IMR-90 (cell line): ENCODE results near the gene ZNRF3. TPM values are rescaled to one million over a fixed set of nuclear protein-coding genes. Genes with fewer than 3 reads are reported as not detected.
A peak's percentile ranks its signal among the peaks of the same experiment; 100 is the strongest.

Experiments used
- ATAC-seq: fragments of 200-7000 bp; cut with Tn5 transposase; 2 replicates; pipeline ENCODE4 v1.9.1; 2020; ENCODE audit warnings: low read depth, mild to moderate bottlenecking, moderate library complexity
- BruUV-seq: library from RNA; stranded (reverse); fragments of 400-500 nt; replicated peaks from 2 replicates; lab custom pipeline; 2021; lab: Mats Ljungman, UMichigan
- CTCF ChIA-PET: fragments of 300-600 bp; formaldehyde crosslinking; extraction: SDS; loops from one replicate; lab custom pipeline; 2021; ENCODE audit warnings: antibody characterized with exemption; lab: Yijun Ruan, JAX
- POLR2A ChIA-PET: fragments of 300-600 bp; sonication (Branson Sonifier 250); formaldehyde crosslinking; loops from one replicate; lab custom pipeline; 2022; ENCODE audit warnings: antibody characterized with exemption; ENCODE audit not compliant: unreplicated experiment; lab: Charles Lee
- DNase-seq: peaks from one replicate; pipeline ENCODE4 v3.0.0; 2013
- H2AFZ ChIP-seq: replicated peaks from 2 replicates; pipeline ENCODE3; 2013; ENCODE audit warnings: low read length, mild to moderate bottlenecking; ENCODE audit not compliant: poor library complexity
- H2AK5ac ChIP-seq: 2 replicates; pipeline ENCODE4 v1.6.1; 2013; ENCODE audit warnings: low read depth, low read length, inconsistent platforms
- H2AK9ac ChIP-seq: replicated peaks from 2 replicates; pipeline ENCODE3; 2013; ENCODE audit warnings: mild to moderate bottlenecking, low read depth, low read length, moderate library complexity; ENCODE audit not compliant: poor library complexity
- H2BK120ac ChIP-seq: 2 replicates; pipeline ENCODE4 v1.6.1; 2013; ENCODE audit warnings: low read depth, low read length, inconsistent platforms
- H2BK15ac ChIP-seq: 3 replicates; pipeline ENCODE4 v1.6.1; 2013; ENCODE audit warnings: low read depth, low read length, inconsistent platforms
- H2BK20ac ChIP-seq: 2 replicates; pipeline ENCODE4 v1.6.1; 2013; ENCODE audit warnings: low read depth, mild to moderate bottlenecking, inconsistent platforms, low read length, moderate library complexity
- H2BK5ac ChIP-seq: 2 replicates; pipeline ENCODE4 v1.6.1; 2013; ENCODE audit warnings: mild to moderate bottlenecking, low read depth, low read length, inconsistent platforms; ENCODE audit not compliant: poor library complexity, severe bottlenecking
- H3K14ac ChIP-seq: replicated peaks from 2 replicates; pipeline ENCODE4 v1.6.1; 2013; ENCODE audit warnings: low read depth, low read length, inconsistent platforms
- H3K18ac ChIP-seq: 2 replicates; pipeline ENCODE4 v1.6.1; 2013; ENCODE audit warnings: low read depth, low read length, control low read depth
- H3K23ac ChIP-seq: 2 replicates; pipeline ENCODE4 v1.6.1; 2013; ENCODE audit warnings: low read depth, low read length, inconsistent platforms
- H3K27ac ChIP-seq: 2 replicates; pipeline ENCODE4 v1.5.1; 2013; ENCODE audit warnings: mild to moderate bottlenecking, control low read depth, low read length; ENCODE audit not compliant: insufficient read depth
- H3K27me3 ChIP-seq: 2 replicates; pipeline ENCODE4 v1.6.1; 2013; ENCODE audit warnings: low read length; ENCODE audit not compliant: control insufficient read depth, insufficient read depth
- H3K36me3 ChIP-seq: 2 replicates; pipeline ENCODE4 v1.6.1; 2013; ENCODE audit warnings: low read length, mixed read lengths; ENCODE audit not compliant: control insufficient read depth, insufficient read depth
- H3K4ac ChIP-seq: 2 replicates; pipeline ENCODE4 v1.6.1; 2013; ENCODE audit warnings: low read depth, low read length, inconsistent platforms
- H3K4me1 ChIP-seq: 2 replicates; pipeline ENCODE4 v1.6.1; 2013; ENCODE audit warnings: low read length, mixed read lengths; ENCODE audit not compliant: control insufficient read depth, insufficient read depth
- H3K4me2 ChIP-seq: 2 replicates; pipeline ENCODE4 v1.6.1; 2013; ENCODE audit warnings: low read depth, mild to moderate bottlenecking, control low read depth, low read length, moderate library complexity
- H3K4me3 ChIP-seq: 2 replicates; pipeline ENCODE4 v1.5.1; 2013; ENCODE audit warnings: low read depth, mild to moderate bottlenecking, control low read depth, low read length, moderate library complexity; ENCODE audit not compliant: insufficient read depth
- H3K56ac ChIP-seq: 2 replicates; pipeline ENCODE4 v1.6.1; 2013; ENCODE audit warnings: low read length, inconsistent platforms; ENCODE audit not compliant: insufficient read depth; ENCODE audit errors: extremely low read depth
- H3K79me1 ChIP-seq, 2 experiments: 2 replicates each; pipeline ENCODE4 v1.6.1; 2013; ENCODE audit warnings: low read length in 2 of 2, inconsistent platforms in 1 of 2, low read depth in 1 of 2
- H3K9ac ChIP-seq: 2 replicates; pipeline ENCODE4 v1.6.1; 2013; ENCODE audit warnings: low read depth, low read length, control low read depth
- H3K9me1 ChIP-seq: 2 replicates; pipeline ENCODE4 v1.6.1; 2013; ENCODE audit warnings: low read length, inconsistent platforms; ENCODE audit not compliant: insufficient read depth
- H3K9me3 ChIP-seq: 2 replicates; pipeline ENCODE4 v1.6.1; 2013; ENCODE audit warnings: low read length; ENCODE audit not compliant: control insufficient read depth, insufficient read depth
- H4K20me1 ChIP-seq: 2 replicates; pipeline ENCODE4 v1.6.1; 2013; ENCODE audit warnings: low read length, inconsistent platforms; ENCODE audit not compliant: insufficient read depth
- H4K5ac ChIP-seq: 2 replicates; pipeline ENCODE4 v1.6.1; 2013; ENCODE audit warnings: mild to moderate bottlenecking, low read depth, low read length, control low read depth
- H4K8ac ChIP-seq, 2 experiments: 2 replicates each; pipeline ENCODE4 v1.6.1; 2013; ENCODE audit warnings: low read depth in 2 of 2, low read length in 2 of 2, control low read depth in 1 of 2, inconsistent platforms in 1 of 2
- H4K91ac ChIP-seq: 2 replicates; pipeline ENCODE4 v1.6.1; 2013; ENCODE audit warnings: low read depth, low read length, inconsistent platforms; ENCODE audit not compliant: insufficient read depth
- CHD1 ChIP-seq: IDR thresholded peaks from 2 replicates; pipeline ENCODE4 v1.6.1; 2012; ENCODE audit warnings: low read depth, low read length, improper control_type of control experiment
- FOS ChIP-seq: fragments of 150-350 bp; IDR thresholded peaks from 2 replicates; pipeline ENCODE4 v1.6.1; 2016; ENCODE audit warnings: low read depth, low read length
- MAFK ChIP-seq: IDR thresholded peaks from 2 replicates; pipeline ENCODE4 v1.6.1; 2012; ENCODE audit warnings: low read depth, low read length, improper control_type of control experiment
- MAZ ChIP-seq: IDR thresholded peaks from 2 replicates; pipeline ENCODE4 v1.6.1; 2012; ENCODE audit warnings: low read depth, mild to moderate bottlenecking, low read length, improper control_type of control experiment, moderate library complexity, borderline replicate concordance
- MXI1 ChIP-seq: IDR thresholded peaks from 2 replicates; pipeline ENCODE4 v1.6.1; 2012; ENCODE audit warnings: low read depth, mild to moderate bottlenecking, low read length, moderate library complexity, borderline replicate concordance
- NFE2L2 ChIP-seq: fragments of 150-350 bp; IDR thresholded peaks from 2 replicates; pipeline ENCODE4 v1.6.1; 2016; ENCODE audit warnings: low read depth, mild to moderate bottlenecking, low read length
- RAD21 ChIP-seq: IDR thresholded peaks from 2 replicates; pipeline ENCODE4 v1.6.1; 2012; ENCODE audit warnings: low read length, improper control_type of control experiment
- USF2 ChIP-seq: fragments of 150-350 bp; IDR thresholded peaks from 2 replicates; pipeline ENCODE4 v1.6.1; 2017; ENCODE audit warnings: mild to moderate bottlenecking, antibody characterized with exemption, low read length, low read depth
- dilution Hi-C: fragments of 300-500 bp; cut with HindIII; formaldehyde crosslinking; loops from one replicate; pipeline ENCODE4 v1.14.3; 2018; ENCODE audit warnings: low sequenced_read_pairs; ENCODE audit not compliant: unreplicated experiment
- in situ Hi-C: fragments of 300-500 bp; cut with MboI; formaldehyde crosslinking; loops from 3 replicates; pipeline ENCODE4 v1.14.3; 2019; ENCODE audit warnings: low sequenced_read_pairs, inconsistent platforms, mixed read lengths
- intact Hi-C: fragments of 100-400 bp; cut with micrococcal nuclease; formaldehyde crosslinking; loops from 2 replicates; pipeline ENCODE4 v1.10.0; 2022
- polyA plus RNA-seq, 3 experiments: library from polyadenylated mRNA; depleted of rRNA; stranded (reverse); fragments of >200 nt; gene quantifications; 2 replicates each; pipeline ENCODE4 v1.2.3, GENCODE V29; 2012; ENCODE audit warnings: low replicate concordance in 1 of 3
- total RNA-seq: library from RNA; depleted of rRNA; stranded (reverse); fragments of >200 nt; gene quantifications from 2 replicates; pipeline ENCODE4 v1.2.3, GENCODE V29; 2012

Gene ZNRF3
- total and polyA plus RNA-seq, 2 of the 4 experiments (the other 2 are of a cell fraction), result 1.4 to 2.4 TPM

- Histone ChIP-seq H2AK5ac (0 out of 2 replicates have a peak overlapping the region, but pooled peaks have one; percentile 12), H3K79me1 (peaks cover 12 to 44% of the 10 kb centered on the region in 2 experiments), H3K23ac (no peak overlapping the region), H2BK20ac (no peak overlapping the region), H3K27me3 (no peaks in the 10 kb centered on the region), H4K5ac (no peak overlapping the region), H2BK120ac (no peak overlapping the region), H3K4ac (no peak overlapping the region), H2BK15ac (no peak overlapping the region), H3K4me2 (no peak overlapping the region), H4K91ac (no peak overlapping the region), H3K9ac (no peak overlapping the region), H3K4me3 (no peak overlapping the region), H3K9me3 (no peaks in the 10 kb centered on the region), H2AK9ac (no peak overlapping the region), H3K18ac (no peak overlapping the region), H2AFZ (no peak overlapping the region), H3K14ac (peak overlapping the region; percentile 14; the same call in 1 of the 2 replicates), H3K56ac (no peak overlapping the region), H3K27ac (no peak overlapping the region), H3K36me3 (no peaks in the 10 kb centered on the region), H2BK5ac (no peak overlapping the region), H4K8ac (no peak overlapping the region), H3K9me1 (peaks cover 10% of the 10 kb centered on the region), H4K20me1 (peaks cover 18% of the 10 kb centered on the region), H3K4me1 (peaks cover 17% of the 10 kb centered on the region)
- intact Hi-C loops (loop anchor here (2.0 kb wide), 1 partner anchor 57 kb away; no protein-coding TSS in a partner anchor), in situ Hi-C loops (no loop called here), dilution Hi-C loops (no loop called here)
- ATAC-seq, result no peak
- no TSS peak for BruUV-seq
- POLR2A ChIA-PET, result no interaction called here
- no peak for DNase-seq
- TF ChIP-seq MAFK, result no peak
- TF ChIP-seq FOS, result no peak
- no peak for TF ChIP-seq USF2
- TF ChIP-seq MAZ, result no peak
- TF ChIP-seq MXI1, result no peak
- TF ChIP-seq RAD21, result no peak
- no peak for TF ChIP-seq CHD1
- no peak for TF ChIP-seq NFE2L2
- CTCF ChIA-PET, result no interaction called here
These were observed 22.0 kb downstream of the ZNRF3 start for GRCh38 chr22:28905256-28905832.
